Stimulated activated CD4-positive, alpha-beta T cell treated with anti-CD3 and anti-CD28 coated beads, TNF-alpha, amount 100 ng/mL, for 48 hours (primary cell): ENCODE data around the gene ERBB2.
"Not testable (repeated sequence)": the region's sequence is repeated elsewhere in the genome, so short reads cannot be mapped to it uniquely, and the experiment has no call there.

Experiments
- DNase-seq, 3 donors: peaks; one replicate each; pipeline ENCODE4 v3.0.0-alpha.2; 2020; ENCODE audit warnings: low read depth in 3 of 3

The ERBB2 gene

DNA sequence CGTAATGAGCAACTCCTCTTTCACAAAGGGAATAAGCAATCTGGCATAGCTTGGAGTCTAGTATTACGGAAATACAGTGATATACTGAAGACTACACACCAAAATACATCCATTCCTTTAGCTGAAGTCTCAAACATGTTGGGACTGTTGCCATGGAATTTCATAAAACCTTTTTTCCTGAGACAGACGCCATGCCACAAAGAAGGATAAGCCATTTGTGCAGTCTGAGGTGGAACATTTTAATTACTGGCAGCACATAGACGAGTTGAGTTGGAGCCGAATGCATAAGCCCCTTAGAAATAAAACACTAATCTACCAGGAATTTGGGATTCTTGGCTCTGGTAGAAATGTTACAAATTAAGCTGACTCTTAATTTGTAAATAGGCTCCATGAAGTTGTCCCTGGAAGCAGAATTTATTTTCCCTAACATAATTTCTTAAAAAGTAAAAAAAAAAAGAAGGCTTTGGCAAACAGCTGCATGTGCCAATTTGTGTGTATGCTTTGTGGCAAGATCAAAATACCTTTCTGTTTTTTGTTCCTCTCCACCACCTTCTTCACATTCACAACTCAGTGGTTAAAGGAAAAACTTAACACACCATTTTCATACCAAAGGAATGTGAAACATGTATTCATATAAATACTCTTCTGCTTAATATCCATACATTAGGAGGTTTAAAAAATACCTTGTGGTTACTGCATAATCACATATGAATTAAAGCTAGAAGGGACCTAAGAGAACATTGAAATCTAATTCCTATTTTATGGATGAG lies 63.4 kb downstream of the ERBB2 start:
- no peak for DNase-seq

DNA sequence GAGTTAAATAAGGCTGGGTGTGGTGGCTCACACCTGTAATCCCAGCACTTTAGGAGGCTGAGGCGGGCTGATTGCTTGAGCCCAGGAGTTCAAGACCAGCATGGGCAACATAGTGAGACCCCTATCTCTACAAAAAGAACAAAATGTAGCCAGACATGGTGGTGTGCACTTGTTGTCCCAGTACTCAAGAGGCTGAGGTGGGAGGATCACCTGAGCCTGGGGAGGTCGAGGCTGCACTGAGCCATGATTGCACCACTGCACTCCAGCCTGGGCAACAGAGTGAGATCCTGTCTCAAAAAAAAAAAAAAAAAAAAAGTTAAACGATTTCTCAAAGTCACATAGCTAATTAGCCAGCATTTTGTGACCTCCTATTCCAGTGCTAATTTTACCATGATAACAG lies 64.3 kb downstream of the ERBB2 start:
- not testable (repeated sequence) for DNase-seq

DNA sequence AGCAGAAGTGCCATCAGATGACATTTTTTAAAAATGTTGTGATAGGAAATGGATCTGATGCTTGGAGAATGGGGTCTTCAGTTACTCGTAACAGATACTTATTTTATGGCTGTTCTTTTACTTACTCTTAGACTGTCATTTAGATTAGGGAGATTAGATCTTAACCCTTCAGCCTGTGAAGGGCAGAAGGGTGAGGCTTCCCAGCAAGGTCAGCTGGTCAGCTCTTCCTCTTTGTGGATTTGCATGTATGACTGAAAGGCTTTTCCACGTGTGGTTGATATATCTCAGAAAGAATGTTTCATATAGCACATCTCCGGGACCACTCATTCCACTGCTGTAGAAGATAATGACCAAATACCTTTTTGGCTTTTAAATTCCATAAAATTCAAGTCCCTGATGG lies 65.3 kb downstream of the ERBB2 start:
- no peak for DNase-seq

DNA sequence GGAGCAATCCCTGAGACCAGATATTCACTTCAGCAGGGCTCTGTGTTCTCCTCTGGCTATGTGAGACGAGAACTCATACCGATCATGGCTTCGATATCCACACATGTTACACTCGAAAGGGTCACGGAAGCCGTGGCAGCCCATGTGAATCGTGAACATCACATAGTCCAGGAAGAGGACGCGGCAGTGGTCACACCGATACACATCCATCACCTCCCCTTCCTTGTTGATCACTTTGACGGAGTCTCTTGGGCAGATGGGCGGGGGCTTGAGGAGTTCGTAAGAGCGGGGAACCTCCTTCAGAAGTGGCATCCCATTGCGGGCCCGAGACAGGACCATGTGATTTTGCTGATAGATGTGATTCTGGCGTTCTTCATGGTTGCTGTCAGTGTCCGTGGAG lies 65.9 kb downstream of the ERBB2 start:
- DNase-seq = no peak

DNA sequence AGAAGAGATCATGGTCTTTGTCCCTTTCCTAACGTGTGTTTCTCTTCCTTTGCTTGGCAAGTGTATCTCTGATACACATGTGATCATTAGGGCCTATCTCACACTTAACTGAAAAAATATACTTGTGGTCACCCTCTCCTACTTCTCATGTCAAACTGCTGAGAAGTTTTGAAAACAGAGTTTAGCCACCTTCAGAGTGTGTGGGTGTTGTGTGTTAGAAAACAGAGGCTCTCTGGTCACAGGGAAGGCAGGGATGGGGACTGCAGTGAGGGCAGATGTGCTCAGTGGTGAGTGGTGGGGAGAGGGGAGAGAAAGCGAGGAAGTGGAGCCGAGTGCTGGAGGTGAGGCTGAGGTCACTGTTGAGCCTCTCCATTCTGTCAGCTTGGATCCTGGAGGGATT lies 67.3 kb downstream of the ERBB2 start:
- DNase-seq = no peak

DNA sequence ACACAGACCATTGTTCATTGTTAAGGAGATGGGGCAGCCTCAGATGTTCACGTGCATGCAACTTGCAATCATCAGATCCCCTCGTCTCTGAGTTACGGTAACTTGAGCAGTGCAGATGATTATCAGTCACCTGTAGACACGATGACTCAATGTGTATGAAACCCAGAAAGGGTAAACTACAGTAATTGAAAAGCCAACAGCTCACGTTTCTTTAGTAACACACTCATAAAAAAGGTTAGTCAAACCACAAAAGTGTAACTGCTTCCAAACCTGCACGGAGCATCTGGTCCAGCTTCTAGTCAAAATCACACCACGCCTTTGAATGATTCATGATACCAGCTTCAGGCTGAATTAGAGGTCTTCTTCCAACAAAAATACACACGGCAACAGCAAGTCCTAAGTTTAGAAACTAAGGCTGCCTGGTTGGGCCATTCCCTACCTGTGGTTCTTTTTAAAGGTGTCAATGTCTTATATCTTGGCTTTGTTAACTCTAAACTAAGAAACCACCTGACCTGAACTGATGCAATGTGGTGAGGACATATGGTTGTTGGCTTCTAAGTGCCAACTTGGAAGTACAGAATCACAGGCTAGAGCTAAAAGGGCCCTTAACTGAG lies 70.2 kb downstream of the ERBB2 start:
- peak in 2 of 3 donors; percentile 49 to 66 for DNase-seq

DNA sequence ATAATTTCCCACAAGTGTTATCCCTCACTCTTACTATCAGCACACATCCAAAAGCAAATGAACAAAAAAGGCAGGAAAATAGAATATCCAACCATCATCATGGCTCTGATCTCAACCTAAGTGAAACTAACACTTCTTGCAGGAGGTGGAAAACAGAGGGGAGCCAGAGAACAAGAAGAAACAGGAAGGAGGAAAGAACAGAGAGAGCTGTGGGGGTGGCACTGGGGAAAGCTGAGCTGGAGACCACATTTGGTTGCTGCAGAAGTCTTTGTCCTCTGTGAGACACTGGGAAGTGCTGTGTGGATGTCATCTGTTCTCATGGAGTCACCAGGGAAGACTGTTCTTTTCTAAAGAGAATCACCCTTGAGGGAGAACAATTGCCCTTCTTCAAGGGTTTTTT lies 72.6 kb downstream of the ERBB2 start:
- DNase-seq = no peak

DNA sequence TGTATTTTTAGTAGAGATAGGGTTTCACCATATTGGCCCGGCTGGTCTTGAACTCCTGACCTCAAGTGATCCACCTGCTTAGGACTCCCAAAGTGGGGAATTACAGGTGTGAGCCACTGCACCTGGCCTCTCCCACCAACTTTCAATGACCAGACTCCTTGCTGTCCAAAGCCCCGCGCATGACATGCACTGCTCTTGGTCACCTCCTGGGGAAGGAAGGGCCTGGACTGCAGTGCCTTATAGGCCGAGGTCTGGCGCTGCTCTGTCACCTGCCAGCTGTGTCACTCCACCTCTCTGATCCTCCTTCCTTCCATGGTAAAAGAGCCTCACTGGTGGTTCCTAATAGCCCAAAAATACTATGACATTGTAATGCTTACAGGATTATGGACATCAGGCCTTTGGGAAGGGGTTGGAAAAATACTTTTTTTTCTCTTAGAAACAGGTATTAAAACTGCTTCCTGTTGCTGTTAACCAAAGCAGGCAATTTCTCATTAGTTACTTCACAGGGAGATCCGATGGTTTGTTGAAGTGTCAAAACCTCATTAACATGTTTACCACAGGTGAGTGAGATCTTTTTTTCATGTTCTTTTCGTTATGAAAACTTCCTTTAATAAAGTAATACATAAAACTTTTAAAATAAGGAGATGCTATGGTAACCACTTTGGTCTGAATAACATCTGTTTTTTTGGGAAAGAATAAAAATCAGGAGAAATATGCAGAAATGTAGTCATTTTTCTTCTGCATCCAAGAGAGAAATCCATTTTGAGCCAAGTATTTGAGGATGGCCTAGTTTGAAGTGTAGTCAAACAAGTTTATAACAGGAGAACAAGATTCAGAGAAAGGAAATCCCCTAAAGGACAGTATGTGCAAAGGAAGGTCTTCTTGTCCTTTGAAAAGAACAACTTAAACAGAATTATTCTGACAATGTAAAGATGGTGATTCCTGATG lies 73.4 kb downstream of the ERBB2 start:
- DNase-seq = no peak

DNA sequence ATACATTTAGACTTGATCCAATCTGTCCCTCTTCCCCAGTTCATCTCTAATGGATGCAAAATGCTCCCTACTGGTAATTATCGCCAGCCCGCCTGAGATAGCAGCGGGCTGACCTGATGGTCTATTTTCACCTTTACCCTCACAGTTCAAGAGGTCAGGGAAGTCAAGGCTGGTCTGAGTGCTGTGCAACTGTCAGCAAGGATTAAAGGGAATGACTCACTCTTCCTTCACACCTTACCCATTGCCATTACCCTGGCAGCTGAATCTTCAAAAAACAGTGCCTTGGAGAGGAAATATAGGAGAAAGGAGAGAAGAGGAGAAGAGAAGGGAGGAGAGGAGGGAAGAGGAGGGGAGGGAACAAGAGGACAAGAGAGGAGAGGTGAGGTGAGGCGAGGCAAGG lies 74.2 kb downstream of the ERBB2 start:
- DNase-seq = no peak

DNA sequence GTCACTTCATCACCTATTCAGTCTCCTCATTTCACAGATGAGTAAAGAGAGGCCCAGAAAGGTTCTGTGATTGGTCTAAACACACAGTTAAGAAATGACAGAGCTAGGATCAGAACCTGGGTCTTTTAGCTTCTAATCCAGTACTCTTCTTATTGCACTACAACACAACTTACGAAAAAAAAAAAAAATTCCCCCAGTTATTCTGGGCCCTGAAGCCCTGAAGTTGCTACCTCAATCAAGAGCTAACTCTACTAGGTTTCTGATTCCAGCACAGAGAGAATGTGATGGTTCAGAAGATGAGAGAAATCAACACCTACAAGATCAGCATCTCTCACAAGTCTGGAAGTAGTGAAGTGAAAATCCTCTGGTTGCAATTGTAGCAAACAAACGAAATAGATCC lies 75.2 kb downstream of the ERBB2 start:
- DNase-seq = no peak

DNA sequence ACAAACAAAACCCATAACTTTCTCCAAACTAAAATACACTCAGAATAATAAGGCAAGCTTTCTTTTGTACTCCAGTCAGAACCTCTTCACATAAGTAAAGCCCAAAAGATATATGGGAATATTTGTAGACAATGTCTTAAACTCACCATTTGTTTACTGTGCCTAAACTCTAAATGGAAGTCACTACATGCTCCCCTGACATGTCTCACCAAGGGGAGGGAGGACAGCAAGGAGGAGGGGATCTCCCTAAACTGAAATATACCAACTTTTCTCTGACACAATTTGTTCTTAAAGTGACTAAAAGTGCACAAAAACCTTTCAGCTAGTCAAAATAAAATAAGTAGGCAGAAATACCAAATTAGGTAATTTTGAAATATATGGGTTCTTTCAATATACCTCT lies 76.4 kb downstream of the ERBB2 start:
- no peak for DNase-seq

DNA sequence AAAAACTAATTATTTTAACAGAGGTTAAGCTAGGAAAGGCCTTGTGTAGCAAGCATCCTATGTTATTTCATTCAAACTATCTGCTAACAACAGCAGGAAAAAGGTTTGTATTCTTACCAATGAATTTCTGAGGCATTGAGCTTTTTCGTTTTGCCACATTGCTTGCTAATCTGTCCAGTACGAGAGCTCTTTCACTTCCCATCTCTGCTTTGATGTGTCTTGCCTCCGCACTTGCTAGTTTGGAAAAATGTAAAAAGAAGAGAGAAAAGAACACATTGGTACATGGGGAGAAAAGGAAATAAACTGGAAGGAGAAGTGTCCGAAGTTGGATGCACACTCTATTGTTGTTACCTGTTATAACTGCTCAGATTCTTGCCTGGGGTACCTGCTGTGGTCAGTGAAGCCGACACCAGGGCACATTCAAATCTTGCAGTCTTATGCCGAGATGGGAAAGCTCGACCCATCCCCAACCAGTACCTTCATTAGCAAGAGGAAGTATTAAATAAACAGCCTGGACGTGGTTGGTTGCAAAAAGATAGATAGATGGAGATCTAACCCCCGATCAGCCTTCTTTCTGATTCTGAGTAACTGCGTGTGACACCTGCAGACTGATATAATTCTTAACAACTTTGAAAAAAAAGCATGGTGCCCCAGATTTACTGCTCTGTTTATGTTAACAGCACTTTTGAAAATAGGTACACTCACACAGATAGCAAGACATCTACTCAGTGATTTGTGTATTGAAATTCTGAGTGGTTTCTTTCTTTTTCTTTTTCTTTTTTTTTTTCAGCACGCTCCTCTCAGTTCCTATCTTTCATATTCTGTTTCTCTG lies 77.9 kb downstream of the ERBB2 start:
- DNase-seq = no peak
